Muscle of leg (tissue), 11 donors: Measurements from ENCODE around the gene ZFYVE28. TPM values are rescaled to one million over a fixed set of nuclear protein-coding genes. Genes with fewer than 3 reads are reported as not detected.
"Not testable (repeated sequence)": the region's sequence is repeated elsewhere in the genome, so short reads cannot be mapped to it uniquely, and the experiment has no call there.

ENCODE experiments used
- DNase-seq: peaks from one replicate; pipeline ENCODE4 v3.0.0; 2013
- H3K27ac ChIP-seq: one replicate; pipeline ENCODE4 v1.5.1; 2013; ENCODE audit warnings: mild to moderate bottlenecking, low read length, control low read depth
- H3K27me3 ChIP-seq: one replicate; pipeline ENCODE4 v1.6.1; 2013; ENCODE audit warnings: low read length; ENCODE audit not compliant: control insufficient read depth, insufficient read depth
- H3K36me3 ChIP-seq: one replicate; pipeline ENCODE4 v1.6.1; 2013; ENCODE audit warnings: low read length; ENCODE audit not compliant: control insufficient read depth, insufficient read depth
- H3K4me1 ChIP-seq: one replicate; pipeline ENCODE4 v1.6.1; 2013; ENCODE audit warnings: low read length; ENCODE audit not compliant: control insufficient read depth, insufficient read depth
- H3K4me3 ChIP-seq: one replicate; pipeline ENCODE4 v1.5.1; 2013; ENCODE audit warnings: low read length, control low read depth
- H3K9me3 ChIP-seq: replicated peaks from 2 replicates; pipeline ENCODE4 v1.6.1; 2013; ENCODE audit warnings: low read depth, low read length; ENCODE audit not compliant: control insufficient read depth
- WGBS: methylation state at CpG from one replicate; pipeline ENCODE4 v1.1.5; 2013; ENCODE audit warnings: missing lambda C conversion rate; ENCODE audit not compliant: insufficient coverage; 5-methylcytosine and 5-hydroxymethylcytosine counted together
- polyA plus RNA-seq, 8 donors: library from polyadenylated mRNA; unstranded; fragments of 120-200 nt; gene quantifications; one replicate each; pipeline versions ENCODE4 v1.2.1 to v1.2.3, GENCODE V29; 2013; ENCODE audit warnings: inconsistent platforms in 1 of 8, low replicate concordance in 1 of 8; ENCODE audit not compliant: insufficient read length in 8 of 8, insufficient read depth in 1 of 8
- total RNA-seq: library from RNA; stranded (reverse); fragments of 120-200 nt; gene quantifications from one replicate; pipeline ENCODE4 v1.2.4, GENCODE V29; 2013

The ZFYVE28 gene
- total and polyA plus RNA-seq, 9 donors = 0.94 to 3.1 (median 1.6) TPM

- Histone ChIP-seq H3K36me3 (no peaks in the 10 kb centered on the region), H3K27me3 (no peaks in the 10 kb centered on the region), H3K4me1 (peaks cover 3% of the 10 kb centered on the region), H3K4me3 (no peak overlapping the region), H3K9me3 (no peaks in the 10 kb centered on the region), H3K27ac (no peak overlapping the region)
- no peak for DNase-seq
- WGBS = 92% methylated on average over 20 of the region's 30 CpGs
These were observed 141.7 kb downstream of the ZFYVE28 start for GRCh38 chr4:2276581-2277325.

- DNase-seq = no peak
These were observed 142.7 kb downstream of the ZFYVE28 start for GRCh38 chr4:2275546-2276251.

GRCh38 chr4:2275044-2275397 lies 143.4 kb downstream of the ZFYVE28 start:
- not testable (repeated sequence) for H3K4me1 ChIP-seq, DNase-seq, H3K9me3 ChIP-seq, H3K4me3 ChIP-seq, H3K36me3 ChIP-seq, H3K27me3 ChIP-seq, H3K27ac ChIP-seq
- 77% methylated on average over 9 of the region's 10 CpGs for WGBS

More at GRCh38 chr4:2275546-2276251, 142.7 kb downstream of the ZFYVE28 start:
- Histone ChIP-seq H3K4me3 (no peak overlapping the region), H3K36me3 (no peaks in the 10 kb centered on the region), H3K27ac (no peak overlapping the region), H3K4me1 (no peaks in the 10 kb centered on the region), H3K9me3 (no peaks in the 10 kb centered on the region), H3K27me3 (no peaks in the 10 kb centered on the region)
- WGBS = 88% methylated on average over 41 of the region's 44 CpGs

GRCh38 chr4:2274320-2275043 lies 144.0 kb downstream of the ZFYVE28 start:
- H3K27me3 ChIP-seq = no peaks in the 10 kb centered on the region
- no peak overlapping the region for H3K27ac ChIP-seq
- no peak overlapping the region for H3K4me3 ChIP-seq
- H3K36me3 ChIP-seq = no peaks in the 10 kb centered on the region
- DNase-seq = no peak
- H3K4me1 ChIP-seq = peaks cover 5% of the 10 kb centered on the region
- no peaks in the 10 kb centered on the region for H3K9me3 ChIP-seq
- WGBS = 60% methylated on average over 16 of the region's 21 CpGs

GRCh38 chr4:2273657-2274319 lies 144.7 kb downstream of the ZFYVE28 start:
- Histone ChIP-seq H3K4me1 (peaks cover 11% of the 10 kb centered on the region), H3K36me3 (no peaks in the 10 kb centered on the region), H3K27ac (no peak overlapping the region), H3K4me3 (no peak overlapping the region), H3K9me3 (no peaks in the 10 kb centered on the region), H3K27me3 (no peaks in the 10 kb centered on the region)
- no peak for DNase-seq
- WGBS = 72% methylated on average over 16 of the region's 24 CpGs

- WGBS = 71% methylated on average over 11 of the region's 15 CpGs
These were observed 145.2 kb downstream of the ZFYVE28 start for GRCh38 chr4:2273221-2273620.

GRCh38 chr4:2272828-2273120 lies 145.7 kb downstream of the ZFYVE28 start:
- Histone ChIP-seq H3K4me3 (no peak overlapping the region), H3K27me3 (no peaks in the 10 kb centered on the region), H3K27ac (no peak overlapping the region), H3K9me3 (no peaks in the 10 kb centered on the region), H3K36me3 (no peaks in the 10 kb centered on the region), H3K4me1 (peaks cover 18% of the 10 kb centered on the region)
- 77% methylated on average over 4 of the region's 6 CpGs for WGBS
- DNase-seq = no peak

More at GRCh38 chr4:2273221-2273620, 145.2 kb downstream of the ZFYVE28 start:
- Histone ChIP-seq H3K9me3 (no peaks in the 10 kb centered on the region), H3K27me3 (no peaks in the 10 kb centered on the region), H3K4me3 (no peak overlapping the region), H3K27ac (no peak overlapping the region), H3K36me3 (no peaks in the 10 kb centered on the region), H3K4me1 (peaks cover 17% of the 10 kb centered on the region)
- no peak for DNase-seq

- no peak overlapping the region for H3K4me3 ChIP-seq
- 84% methylated on average over 13 of the region's 25 CpGs for WGBS
- H3K36me3 ChIP-seq = no peaks in the 10 kb centered on the region
- no peaks in the 10 kb centered on the region for H3K9me3 ChIP-seq
- H3K27me3 ChIP-seq = no peaks in the 10 kb centered on the region
- peaks cover 18% of the 10 kb centered on the region for H3K4me1 ChIP-seq
- no peak for DNase-seq
- no peak overlapping the region for H3K27ac ChIP-seq
These were observed 146.2 kb downstream of the ZFYVE28 start for GRCh38 chr4:2272026-2272827.

GRCh38 chr4:2271279-2272025 lies 147.0 kb downstream of the ZFYVE28 start:
- H3K4me1 ChIP-seq = peaks cover 24% of the 10 kb centered on the region
- H3K9me3 ChIP-seq = no peaks in the 10 kb centered on the region
- no peak overlapping the region for H3K27ac ChIP-seq
- no peaks in the 10 kb centered on the region for H3K27me3 ChIP-seq
- no peaks in the 10 kb centered on the region for H3K36me3 ChIP-seq
- H3K4me3 ChIP-seq = no peak overlapping the region
- WGBS = 81% methylated on average over 26 of the region's 27 CpGs
- no peak for DNase-seq
